Endothelial cell of umbilical vein (primary cell): Measurements from ENCODE around the gene STMN3. TPM values are rescaled to one million over a fixed set of nuclear protein-coding genes. Genes with fewer than 3 reads are reported as not detected.

ENCODE experiments used
- BruUV-seq: library from RNA; stranded (reverse); fragments of 400-500 nt; replicated peaks from 2 replicates; lab custom pipeline; 2021; lab: Mats Ljungman, UMichigan
- CTCF ChIA-PET: fragments of 300-600, 350-600 bp; sonication (Branson Sonifier 250); formaldehyde crosslinking; loops from one replicate; lab custom pipeline; 2021; ENCODE audit warnings: antibody characterized with exemption, inconsistent platforms; lab: Charles Lee
- POLR2A ChIA-PET: fragments of 300-600, 350-600 bp; sonication (Branson Sonifier 250); formaldehyde crosslinking; loops from one replicate; lab custom pipeline; 2021; ENCODE audit warnings: antibody characterized with exemption, inconsistent platforms; lab: Charles Lee
- DNase-seq: peaks from one replicate; pipeline ENCODE4 v3.0.0-alpha.2; 2011; ENCODE audit warnings: low read depth, low spot score
- FAIRE-seq: peaks from 2 replicates; lab custom pipeline; 2011; peaks lifted over from hg19 to GRCh38; lab: Jason Lieb, UNC
- H2AFZ ChIP-seq: 2 replicates; pipeline ENCODE4 v1.6.0; 2012; ENCODE audit warnings: low read depth, low read length, control low read depth, inconsistent platforms
- H3K27ac ChIP-seq: 2 replicates; pipeline ENCODE4 v1.5.1; 2011; ENCODE audit warnings: low read depth, mild to moderate bottlenecking, control low read depth, low read length, moderate library complexity; ENCODE audit not compliant: insufficient read depth
- H3K27me3 ChIP-seq, 2 experiments: 2 replicates each; pipeline versions ENCODE4 v1.6.0 to v1.6.1; 2011; ENCODE audit warnings: low read length in 2 of 2, mixed read lengths in 1 of 2; ENCODE audit not compliant: control insufficient read depth in 2 of 2, insufficient read depth in 2 of 2
- H3K36me3 ChIP-seq, 2 experiments: 2 replicates in 1 of 2; 3 replicates in 1 of 2; pipeline ENCODE4 v1.5.1; 2011; ENCODE audit warnings: low read length in 2 of 2, mild to moderate bottlenecking in 1 of 2, moderate library complexity in 1 of 2; ENCODE audit not compliant: control insufficient read depth in 2 of 2, insufficient read depth in 2 of 2; ENCODE audit errors: extremely low read depth in 1 of 2
- H3K4me1 ChIP-seq: 3 replicates; pipeline ENCODE4 v1.5.1; 2011; ENCODE audit warnings: mild to moderate bottlenecking, low read length; ENCODE audit not compliant: control insufficient read depth, insufficient read depth; ENCODE audit errors: extremely low read depth
- H3K4me2 ChIP-seq: 2 replicates; pipeline ENCODE4 v1.6.1; 2011; ENCODE audit warnings: low read length, control low read depth, mixed read lengths; ENCODE audit not compliant: insufficient read depth
- H3K4me3 ChIP-seq, 3 experiments: fragments of 200-600 bp in 1 of 3; sonication (generic), shearing (Covaris generic) in 1 of 3; replicated peaks in 1 of 3; 2 replicates each; pipeline ENCODE4 v1.5.1; 2011 to 2016; ENCODE audit warnings: control low read depth in 3 of 3, low read length in 3 of 3, mild to moderate bottlenecking in 2 of 3, inconsistent platforms in 1 of 3, low read depth in 1 of 3, moderate library complexity in 1 of 3; ENCODE audit not compliant: insufficient read depth in 1 of 3
- H3K79me2 ChIP-seq: 2 replicates; pipeline ENCODE4 v1.6.0; 2012; ENCODE audit warnings: low read length, inconsistent platforms; ENCODE audit not compliant: control insufficient read depth, insufficient read depth
- H3K9ac ChIP-seq: replicated peaks from 2 replicates; pipeline ENCODE3; 2011; ENCODE audit warnings: low read length, control low read depth; ENCODE audit not compliant: insufficient read depth; ENCODE audit errors: extremely low read depth
- H3K9me1 ChIP-seq: replicated peaks from 3 replicates; pipeline ENCODE4 v1.6.0; 2011; ENCODE audit warnings: mild to moderate bottlenecking, low read length; ENCODE audit not compliant: control insufficient read depth, insufficient read depth; ENCODE audit errors: extremely low read depth
- H3K9me3 ChIP-seq: replicated peaks from 2 replicates; pipeline ENCODE4 v1.5.1; 2012; ENCODE audit warnings: low read length, inconsistent platforms; ENCODE audit not compliant: control insufficient read depth, insufficient read depth
- H4K20me1 ChIP-seq: replicated peaks from 2 replicates; pipeline ENCODE3; 2011; ENCODE audit warnings: mild to moderate bottlenecking, low read length; ENCODE audit not compliant: control insufficient read depth, insufficient read depth; ENCODE audit errors: extremely low read depth
- CTCF ChIP-seq, 2 donors: IDR thresholded peaks; 1 replicate in 1 of 2; 2 replicates in 1 of 2; pipeline ENCODE4 v1.5.1; 2011; ENCODE audit warnings: low read length in 2 of 2, mild to moderate bottlenecking in 2 of 2, moderate library complexity in 2 of 2, control low read depth in 1 of 2, inconsistent platforms in 1 of 2, low read depth in 1 of 2; ENCODE audit not compliant: insufficient read depth in 1 of 2; ENCODE audit errors: extremely low read depth in 1 of 2
- EZH2 ChIP-seq: IDR thresholded peaks from 2 replicates; pipeline ENCODE4 v1.6.1; 2012; ENCODE audit warnings: borderline replicate concordance, low read depth, mild to moderate bottlenecking, moderate library complexity, low read length, inconsistent platforms; ENCODE audit not compliant: severe bottlenecking
- FOS ChIP-seq: IDR thresholded peaks from 2 replicates; pipeline ENCODE4 v1.6.1; 2011; ENCODE audit warnings: mild to moderate bottlenecking, low read length, moderate library complexity, borderline replicate concordance; ENCODE audit not compliant: insufficient read depth
- GATA2 ChIP-seq: IDR thresholded peaks from 2 replicates; pipeline ENCODE4 v1.7.0; 2011; ENCODE audit warnings: low read depth, mild to moderate bottlenecking, moderate library complexity, mixed read lengths, low read length; ENCODE audit not compliant: insufficient read length, insufficient read depth
- JUN ChIP-seq: IDR thresholded peaks from 2 replicates; pipeline ENCODE4 v1.6.1; 2011; ENCODE audit warnings: borderline replicate concordance, low read depth; ENCODE audit not compliant: insufficient read length, insufficient read depth
- MAX ChIP-seq: IDR thresholded peaks from 2 replicates; pipeline ENCODE4 v1.6.1; 2011; ENCODE audit not compliant: insufficient read depth, insufficient read length
- MYC ChIP-seq: IDR thresholded peaks from one replicate; pipeline ENCODE4 v1.6.1; 2011; ENCODE audit warnings: mild to moderate bottlenecking, low read depth, low read length
- POLR2A ChIP-seq: IDR thresholded peaks from 2 replicates; pipeline ENCODE4 v1.6.1; 2012; ENCODE audit warnings: low read depth, mild to moderate bottlenecking, control low read depth, low read length
- POLR2AphosphoS5 ChIP-seq: IDR thresholded peaks from 2 replicates; pipeline ENCODE4 v1.6.1; 2012; ENCODE audit warnings: low read depth, mild to moderate bottlenecking, control low read depth, low read length, moderate library complexity; ENCODE audit not compliant: insufficient read depth
- dilution Hi-C: fragments of 300-500 bp; cut with MboI; formaldehyde crosslinking; loops from one replicate; pipeline ENCODE4 v1.15.0; 2019; ENCODE audit warnings: low sequenced_read_pairs; ENCODE audit not compliant: extremely low pct_ligation_motif_present
- intact Hi-C: fragments of 100-400 bp; cut with micrococcal nuclease; formaldehyde crosslinking; loops from one replicate; pipeline ENCODE4 v1.10.0; 2022
- polyA plus RNA-seq, 4 experiments: library from polyadenylated mRNA; depleted of rRNA in 3 of 4; stranded (reverse) in 3 of 4; unstranded in 1 of 4; fragments of >200 nt; gene quantifications; 2 replicates each; pipeline versions ENCODE4 v1.2.1 to v1.2.3, GENCODE V29; 2011 to 2012; ENCODE audit warnings: missing spikeins in 1 of 4
- total RNA-seq: library from RNA; stranded (reverse); gene quantifications from 2 replicates; pipeline ENCODE4 v1.2.3, GENCODE V29; 2021

The STMN3 gene
- total and polyA plus RNA-seq, 2 donors (not counting 3 experiments of a cell fraction or from before 2014, with no cell fraction given) = 1.7 to 4.7 TPM

GRCh38 chr20:63664861-63665594 lies 11.8 kb upstream of the STMN3 start:
- H3K4me3 ChIP-seq = no peak overlapping the region
- peaks cover 10% of the 10 kb centered on the region for H3K79me2 ChIP-seq
- no peak overlapping the region for H2AFZ ChIP-seq
- POLR2A ChIA-PET = no interaction called here
- H3K9me1 ChIP-seq = no peaks in the 10 kb centered on the region
- no peak overlapping the region for H3K4me2 ChIP-seq
- no peaks in the 10 kb centered on the region for H3K27me3 ChIP-seq
- DNase-seq (no peak), FAIRE-seq (no peak)
- no peaks in the 10 kb centered on the region for H3K9me3 ChIP-seq
- no peak overlapping the region for H3K27ac ChIP-seq
- H3K9ac ChIP-seq = no peak overlapping the region
- dilution Hi-C loops = no loop called here
- H3K4me1 ChIP-seq = no peaks in the 10 kb centered on the region
- TF ChIP-seq POLR2A = no peak
- no peak for TF ChIP-seq MYC
- no peak for TF ChIP-seq CTCF (IDR thresholded peaks at IDR 0.05; ENCODE audit: extremely low read depth in 1 of 2, insufficient read depth in 1 of 2, low read depth in 1 of 2, low read length in 2 of 2)
- TF ChIP-seq JUN = no peak
- no peak for TF ChIP-seq EZH2
- no peak for TF ChIP-seq MAX
- no peak for TF ChIP-seq POLR2AphosphoS5
- TF ChIP-seq GATA2 = no peak
- no peak for TF ChIP-seq FOS
- no peaks in the 10 kb centered on the region for H4K20me1 ChIP-seq
- no TSS peak for BruUV-seq
- H3K36me3 ChIP-seq = peaks cover 2 to 38% of the 10 kb centered on the region in 2 experiments
- CTCF ChIA-PET = interaction anchor here (1.4 kb wide), 1 partner anchor 22 kb away, joined by 3 read pairs; no protein-coding TSS in a partner anchor
- intact Hi-C loops = no loop called here
